ENCODE data around the gene GLI3. TPM values are rescaled to one million over a fixed set of nuclear protein-coding genes. Genes with fewer than 3 reads are reported as not detected.

GLI3 gene
- total RNA-seq, 2 donors from 2014 or later: 2.7 to 10.2 TPM

DNA sequence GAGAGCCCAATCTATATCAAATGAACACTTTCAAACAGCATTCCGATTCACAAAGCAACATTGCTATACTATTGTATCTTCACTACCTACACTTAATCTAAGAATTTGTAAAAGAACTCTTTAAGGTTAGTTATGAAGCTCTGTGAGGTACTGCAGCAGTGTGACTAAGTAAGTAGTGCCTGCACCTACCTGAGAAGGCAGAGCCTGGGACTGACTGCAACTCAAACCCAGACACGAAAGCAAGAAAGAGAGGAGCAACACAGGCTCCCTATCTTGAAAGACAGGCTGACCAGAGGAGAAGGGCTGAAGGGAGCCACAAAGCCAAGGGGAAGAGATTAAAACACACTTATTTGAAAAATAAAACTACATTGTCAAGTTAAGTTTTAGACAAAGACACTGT is 160.1 kb downstream of the GLI3 start:
- no peaks in the 10 kb centered on the region for H3K9me3 Mint-ChIP-seq
- H3K4me1 ChIP-seq (ENCODE audit: control insufficient read depth, insufficient read depth, low read length): no peaks in the 10 kb centered on the region
- H3K27me3 Mint-ChIP-seq (ENCODE audit: insufficient read depth): peaks cover 61% of the 10 kb centered on the region
- DNase-seq: no peak
- H3K9ac ChIP-seq (ENCODE audit: extremely low read depth, low read length, poor library complexity, severe bottlenecking): no peak overlapping the region
- no peaks in the 10 kb centered on the region for H3K9me3 ChIP-seq (ENCODE audit: control insufficient read depth, low read length)
- peak overlapping the region; percentile 50 for H3K27ac ChIP-seq (ENCODE audit: low read depth, low read length)
- no peak overlapping the region for H3K27ac Mint-ChIP-seq
- TF ChIP-seq CTCF (conservative IDR thresholded peaks at IDR 0.05): no peak
- WGBS, 2 experiments (ENCODE audit: insufficient coverage in 1 of 2, insufficient read length in 1 of 2): 89 to 100% methylated on average over 1 to 2 of the region's 2 CpGs
- no peaks in the 10 kb centered on the region for H3K27me3 ChIP-seq (ENCODE audit: control insufficient read depth, insufficient read depth, low read length, poor library complexity, severe bottlenecking)
- no peaks in the 10 kb centered on the region for H3K4me1 Mint-ChIP-seq
- no peaks in the 10 kb centered on the region for H3K36me3 Mint-ChIP-seq (ENCODE audit: low read depth)
- no peaks in the 10 kb centered on the region for H3K36me3 ChIP-seq (ENCODE audit: control insufficient read depth, insufficient read depth, low read length)
- H3K4me3 Mint-ChIP-seq: no peak overlapping the region
- H3K4me3 ChIP-seq (ENCODE audit: low read length): no peak overlapping the region

DNA sequence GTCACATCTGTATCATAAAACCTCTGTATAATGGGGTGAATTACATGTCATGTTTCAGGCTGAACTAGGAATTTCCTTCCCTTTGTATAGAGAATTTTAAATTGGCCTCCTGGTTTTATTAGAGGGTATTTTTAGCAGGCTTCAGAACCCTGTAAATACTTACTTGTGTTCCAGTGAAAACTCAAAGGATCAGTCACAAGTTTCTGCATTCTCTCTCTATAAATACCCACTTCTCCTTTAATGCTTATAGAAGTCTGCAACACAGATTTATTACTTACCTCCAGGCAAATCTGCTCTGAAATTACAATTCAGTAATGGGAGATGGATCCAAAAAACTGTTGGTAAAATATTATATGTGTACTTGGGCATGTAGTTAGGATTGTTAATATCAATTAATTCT is 161.6 kb downstream of the GLI3 start:
- no peak for TF ChIP-seq CTCF (conservative IDR thresholded peaks at IDR 0.05)
- Histone ChIP-seq H3K9me3 (ENCODE audit: control insufficient read depth, low read length) (no peaks in the 10 kb centered on the region), H3K4me3 (ENCODE audit: low read length) (no peak overlapping the region), H3K4me1 (ENCODE audit: control insufficient read depth, insufficient read depth, low read length) (no peaks in the 10 kb centered on the region), H3K27me3 (ENCODE audit: control insufficient read depth, insufficient read depth, low read length, poor library complexity, severe bottlenecking) (no peaks in the 10 kb centered on the region), H3K27ac (ENCODE audit: low read depth, low read length) (no peak overlapping the region), H3K36me3 (ENCODE audit: control insufficient read depth, insufficient read depth, low read length) (no peaks in the 10 kb centered on the region), H3K9ac (ENCODE audit: extremely low read depth, low read length, poor library complexity, severe bottlenecking) (no peak overlapping the region)
- DNase-seq: no peak
- Mint-ChIP-seq H3K27ac (no peak overlapping the region), H3K27me3 (ENCODE audit: insufficient read depth) (peaks cover 48% of the 10 kb centered on the region), H3K9me3 (no peaks in the 10 kb centered on the region), H3K4me1 (no peaks in the 10 kb centered on the region), H3K36me3 (ENCODE audit: low read depth) (no peaks in the 10 kb centered on the region), H3K4me3 (no peak overlapping the region)

DNA sequence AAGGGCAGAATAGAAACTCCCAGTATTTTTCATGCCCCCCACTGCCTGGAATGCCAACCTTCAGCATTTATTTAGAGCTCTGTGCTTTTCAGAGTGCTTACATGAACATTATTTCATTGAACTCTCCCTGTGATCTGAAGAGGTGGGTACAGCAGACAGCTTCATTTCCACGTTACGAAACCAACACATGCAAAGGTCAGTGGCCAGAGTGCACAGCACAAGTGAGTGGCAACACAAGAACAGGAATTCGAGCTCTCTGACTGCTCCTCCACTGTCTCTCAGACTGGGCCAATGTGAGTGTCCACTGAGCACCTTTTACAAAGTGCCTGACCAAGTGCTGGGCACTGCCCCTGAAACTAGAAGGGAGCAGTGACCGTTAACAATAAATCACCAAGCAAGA is 162.9 kb downstream of the GLI3 start:
- Mint-ChIP-seq H3K36me3 (ENCODE audit: low read depth) (no peaks in the 10 kb centered on the region), H3K4me1 (no peaks in the 10 kb centered on the region), H3K9me3 (no peaks in the 10 kb centered on the region), H3K27me3 (ENCODE audit: insufficient read depth) (peaks cover 43% of the 10 kb centered on the region), H3K4me3 (no peak overlapping the region), H3K27ac (no peak overlapping the region)
- Histone ChIP-seq H3K27me3 (ENCODE audit: control insufficient read depth, insufficient read depth, low read length, poor library complexity, severe bottlenecking) (no peaks in the 10 kb centered on the region), H3K27ac (ENCODE audit: low read depth, low read length) (no peak overlapping the region), H3K9ac (ENCODE audit: extremely low read depth, low read length, poor library complexity, severe bottlenecking) (no peak overlapping the region), H3K4me3 (ENCODE audit: low read length) (no peak overlapping the region), H3K36me3 (ENCODE audit: control insufficient read depth, insufficient read depth, low read length) (no peaks in the 10 kb centered on the region), H3K4me1 (ENCODE audit: control insufficient read depth, insufficient read depth, low read length) (no peaks in the 10 kb centered on the region), H3K9me3 (ENCODE audit: control insufficient read depth, low read length) (no peaks in the 10 kb centered on the region)
- no peak for TF ChIP-seq CTCF (conservative IDR thresholded peaks at IDR 0.05)
- 94 to 96% methylated on average over 4 of the region's 4 CpGs for WGBS, 2 experiments (ENCODE audit: insufficient coverage in 1 of 2, insufficient read length in 1 of 2)
- no peak for DNase-seq

All from endodermal cell (in vitro differentiated cells).